ENCODE data around the gene HSD3B2.

Gene HSD3B2

DNA sequence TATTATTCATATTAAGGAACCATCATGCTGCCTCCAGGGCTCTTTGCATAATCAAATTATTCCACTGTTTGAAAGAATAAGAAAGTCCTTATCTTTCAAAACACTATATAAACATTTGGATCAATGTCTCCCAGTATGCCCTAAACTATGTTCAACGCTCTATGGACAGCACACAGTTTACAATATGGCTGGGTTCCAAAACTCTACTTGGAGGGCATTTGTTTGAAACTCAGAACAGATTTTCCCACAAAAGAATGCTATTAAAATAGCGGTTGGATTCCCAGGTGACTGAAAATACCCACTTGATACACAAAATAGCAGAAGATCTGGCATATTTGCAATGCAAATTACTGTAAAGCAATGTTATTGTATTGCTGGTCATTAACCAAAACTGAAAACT lies 43.1 kb upstream of the HSD3B2 start:
- H3K27me3 ChIP-seq (ENCODE audit: insufficient read depth, low read depth, severe bottlenecking) = peaks cover 14% of the 10 kb centered on the region
- no peak overlapping the region for H3K4me3 ChIP-seq (ENCODE audit: low read depth, low read length)
- no peak for DNase-seq
- no peaks in the 10 kb centered on the region for H3K9me3 ChIP-seq (ENCODE audit: severe bottlenecking)
- no peak overlapping the region for H3K27ac ChIP-seq
- no peaks in the 10 kb centered on the region for H3K36me3 ChIP-seq
- TF ChIP-seq, protein P1, sequence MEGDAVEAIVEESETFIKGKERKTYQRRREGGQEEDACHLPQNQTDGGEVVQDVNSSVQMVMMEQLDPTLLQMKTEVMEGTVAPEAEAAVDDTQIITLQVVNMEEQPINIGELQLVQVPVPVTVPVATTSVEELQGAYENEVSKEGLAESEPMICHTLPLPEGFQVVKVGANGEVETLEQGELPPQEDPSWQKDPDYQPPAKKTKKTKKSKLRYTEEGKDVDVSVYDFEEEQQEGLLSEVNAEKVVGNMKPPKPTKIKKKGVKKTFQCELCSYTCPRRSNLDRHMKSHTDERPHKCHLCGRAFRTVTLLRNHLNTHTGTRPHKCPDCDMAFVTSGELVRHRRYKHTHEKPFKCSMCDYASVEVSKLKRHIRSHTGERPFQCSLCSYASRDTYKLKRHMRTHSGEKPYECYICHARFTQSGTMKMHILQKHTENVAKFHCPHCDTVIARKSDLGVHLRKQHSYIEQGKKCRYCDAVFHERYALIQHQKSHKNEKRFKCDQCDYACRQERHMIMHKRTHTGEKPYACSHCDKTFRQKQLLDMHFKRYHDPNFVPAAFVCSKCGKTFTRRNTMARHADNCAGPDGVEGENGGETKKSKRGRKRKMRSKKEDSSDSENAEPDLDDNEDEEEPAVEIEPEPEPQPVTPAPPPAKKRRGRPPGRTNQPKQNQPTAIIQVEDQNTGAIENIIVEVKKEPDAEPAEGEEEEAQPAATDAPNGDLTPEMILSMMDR (IDR thresholded peaks at IDR 0.05; ENCODE audit: low read depth, low read length) = no peak

DNA sequence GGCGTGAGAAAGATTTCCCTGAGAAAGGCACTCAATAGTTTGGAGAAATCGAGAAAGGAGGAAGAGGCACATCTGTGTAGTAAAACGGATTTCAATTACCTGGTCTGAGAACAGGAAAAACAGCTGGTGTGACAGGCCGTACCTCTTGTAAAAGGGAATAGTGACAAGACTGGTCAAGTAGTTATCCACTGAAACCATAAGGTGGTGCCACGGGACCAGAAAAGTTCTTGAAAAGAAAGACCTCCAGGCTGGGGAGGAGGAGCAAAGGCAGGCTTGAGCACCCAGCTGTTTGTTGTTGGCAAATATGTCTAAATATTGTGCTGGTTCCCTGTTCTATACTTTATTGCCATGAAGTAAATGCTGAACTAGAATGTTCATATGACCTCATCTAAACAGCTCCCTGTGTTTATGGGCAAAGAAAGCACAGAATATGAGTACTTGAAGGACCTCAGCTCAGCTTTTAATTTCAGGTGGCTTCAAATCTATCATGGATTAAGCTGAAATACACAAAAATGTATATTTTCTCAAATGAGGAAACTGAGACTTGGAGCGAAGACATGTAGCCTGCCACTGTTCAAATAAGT lies 42.4 kb upstream of the HSD3B2 start:
- Histone ChIP-seq H3K9me3 (ENCODE audit: severe bottlenecking) (no peaks in the 10 kb centered on the region), H3K27me3 (ENCODE audit: insufficient read depth, low read depth, severe bottlenecking) (peaks cover 14% of the 10 kb centered on the region), H3K27ac (no peak overlapping the region), H3K4me3 (ENCODE audit: low read depth, low read length) (no peak overlapping the region), H3K36me3 (no peaks in the 10 kb centered on the region)
- DNase-seq = peak; percentile 52
- TF ChIP-seq, protein P1 (IDR thresholded peaks at IDR 0.05; ENCODE audit: low read depth, low read length) = peak; percentile 33; the same call in 1 of the 2 replicates

DNA sequence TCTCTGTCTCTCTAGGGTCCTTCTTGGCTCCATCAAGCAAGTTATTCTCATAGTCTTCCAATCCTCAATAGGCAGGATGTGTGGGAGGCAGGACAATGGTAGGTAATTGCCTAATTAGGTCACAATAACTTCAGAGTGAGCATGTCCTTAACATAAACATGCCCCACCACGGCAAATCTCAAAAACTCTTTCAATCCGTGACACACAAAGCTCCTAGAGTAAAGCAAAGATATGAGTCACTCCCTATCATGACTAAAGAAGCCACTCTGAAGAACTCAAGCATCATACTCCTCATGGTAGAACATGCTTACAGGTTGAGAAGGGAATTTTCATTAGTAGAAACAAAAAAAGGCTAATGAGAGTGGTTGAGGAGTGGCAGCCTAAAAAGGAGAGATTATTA lies 41.5 kb upstream of the HSD3B2 start:
- DNase-seq = no peak
- TF ChIP-seq, protein P1 (IDR thresholded peaks at IDR 0.05; ENCODE audit: low read depth, low read length) = no peak

DNA sequence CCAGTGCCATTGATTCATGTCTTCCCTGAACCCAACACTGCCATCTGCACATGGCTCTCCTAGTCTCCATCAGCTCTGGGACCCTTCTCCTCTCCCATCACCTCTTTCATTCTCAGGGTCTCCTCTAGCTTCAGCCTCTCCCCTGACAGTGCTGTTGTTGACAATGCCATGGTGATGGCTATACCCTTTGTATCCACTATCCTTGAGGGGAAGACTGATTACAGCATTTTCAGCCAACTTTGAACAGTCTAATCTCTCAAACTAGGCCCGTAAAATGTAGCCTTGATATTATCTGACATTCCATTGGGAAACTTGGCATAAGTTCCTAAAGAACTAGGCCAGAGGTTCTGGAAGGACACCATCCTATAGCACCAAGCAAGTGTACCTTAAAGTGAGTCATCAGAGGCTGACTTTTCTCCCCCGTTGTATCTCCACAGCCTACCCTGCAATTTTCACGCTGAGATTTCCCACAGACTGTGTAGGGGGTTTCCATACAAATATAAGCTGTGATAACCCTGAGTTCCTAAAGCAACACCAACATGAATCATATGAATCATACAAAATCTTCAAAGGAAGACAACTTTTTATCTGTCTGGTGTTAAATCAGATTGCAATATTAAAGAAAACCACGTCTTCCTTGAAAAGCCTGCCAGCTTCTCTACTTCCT lies 40.6 kb upstream of the HSD3B2 start:
- no peak for DNase-seq
- H3K27ac ChIP-seq = no peak overlapping the region
- TF ChIP-seq, protein P1 (IDR thresholded peaks at IDR 0.05; ENCODE audit: low read depth, low read length) = no peak
- no peaks in the 10 kb centered on the region for H3K36me3 ChIP-seq
- H3K27me3 ChIP-seq (ENCODE audit: insufficient read depth, low read depth, severe bottlenecking) = peaks cover 14% of the 10 kb centered on the region
- no peaks in the 10 kb centered on the region for H3K9me3 ChIP-seq (ENCODE audit: severe bottlenecking)
- no peak overlapping the region for H3K4me3 ChIP-seq (ENCODE audit: low read depth, low read length)

More for the DNA sequence above, 41.5 kb upstream of the HSD3B2 start:
- H3K27me3 ChIP-seq (ENCODE audit: insufficient read depth, low read depth, severe bottlenecking) = peaks cover 14% of the 10 kb centered on the region
- H3K9me3 ChIP-seq (ENCODE audit: severe bottlenecking) = no peaks in the 10 kb centered on the region
- H3K36me3 ChIP-seq = no peaks in the 10 kb centered on the region
- H3K27ac ChIP-seq = no peak overlapping the region
- no peak overlapping the region for H3K4me3 ChIP-seq (ENCODE audit: low read depth, low read length)

DNA sequence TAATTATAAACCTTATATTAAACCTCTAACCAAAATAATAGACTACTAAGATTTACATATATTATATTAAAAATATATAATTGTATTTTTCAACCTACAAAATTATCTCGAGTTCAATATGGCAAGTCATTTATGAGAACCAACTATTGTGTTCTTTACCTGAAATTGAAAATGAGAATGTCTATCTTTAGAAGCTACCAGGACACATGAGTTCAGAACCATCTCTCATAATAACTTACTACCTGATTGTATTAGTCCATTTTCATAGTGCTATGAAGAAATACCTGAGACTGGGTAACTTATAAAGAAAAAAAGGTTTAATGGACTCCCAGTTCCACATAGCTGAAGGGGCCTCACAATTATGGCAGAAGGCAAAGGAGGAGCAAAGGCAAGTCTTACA lies 39.6 kb upstream of the HSD3B2 start:
- DNase-seq = no peak
- H3K36me3 ChIP-seq = no peaks in the 10 kb centered on the region
- no peak overlapping the region for H3K27ac ChIP-seq
- TF ChIP-seq, protein P1 (IDR thresholded peaks at IDR 0.05; ENCODE audit: low read depth, low read length) = no peak
- H3K27me3 ChIP-seq (ENCODE audit: insufficient read depth, low read depth, severe bottlenecking) = peaks cover 17% of the 10 kb centered on the region
- H3K4me3 ChIP-seq (ENCODE audit: low read depth, low read length) = no peak overlapping the region
- no peaks in the 10 kb centered on the region for H3K9me3 ChIP-seq (ENCODE audit: severe bottlenecking)

All from WERI-Rb-1 (cell line).